ENCODE measurements around the gene APOA4.

DNA sequence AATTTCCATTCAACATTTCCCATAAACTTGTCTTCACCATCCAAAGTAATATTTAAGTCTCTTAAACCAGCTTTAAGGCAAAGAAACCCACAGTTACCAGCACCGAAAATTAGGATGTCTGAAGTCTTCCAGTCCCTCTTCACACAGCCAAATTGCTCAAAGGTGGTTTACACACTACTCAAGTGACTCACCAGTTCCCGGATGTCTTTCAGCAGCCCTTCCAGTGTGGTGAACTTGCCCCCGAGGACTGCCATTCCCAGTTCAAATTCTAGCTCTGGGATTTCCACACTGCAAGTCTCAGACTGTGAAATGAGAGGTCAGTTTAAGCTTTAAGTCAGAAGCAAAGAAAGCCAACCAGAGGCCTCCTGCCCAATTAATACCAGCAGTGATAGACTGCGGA, 40.4 kb downstream of the APOA4 start:
- TF ChIP-seq POLR2A (IDR thresholded peaks at IDR 0.05): no peak
- TF ChIP-seq, protein P1, sequence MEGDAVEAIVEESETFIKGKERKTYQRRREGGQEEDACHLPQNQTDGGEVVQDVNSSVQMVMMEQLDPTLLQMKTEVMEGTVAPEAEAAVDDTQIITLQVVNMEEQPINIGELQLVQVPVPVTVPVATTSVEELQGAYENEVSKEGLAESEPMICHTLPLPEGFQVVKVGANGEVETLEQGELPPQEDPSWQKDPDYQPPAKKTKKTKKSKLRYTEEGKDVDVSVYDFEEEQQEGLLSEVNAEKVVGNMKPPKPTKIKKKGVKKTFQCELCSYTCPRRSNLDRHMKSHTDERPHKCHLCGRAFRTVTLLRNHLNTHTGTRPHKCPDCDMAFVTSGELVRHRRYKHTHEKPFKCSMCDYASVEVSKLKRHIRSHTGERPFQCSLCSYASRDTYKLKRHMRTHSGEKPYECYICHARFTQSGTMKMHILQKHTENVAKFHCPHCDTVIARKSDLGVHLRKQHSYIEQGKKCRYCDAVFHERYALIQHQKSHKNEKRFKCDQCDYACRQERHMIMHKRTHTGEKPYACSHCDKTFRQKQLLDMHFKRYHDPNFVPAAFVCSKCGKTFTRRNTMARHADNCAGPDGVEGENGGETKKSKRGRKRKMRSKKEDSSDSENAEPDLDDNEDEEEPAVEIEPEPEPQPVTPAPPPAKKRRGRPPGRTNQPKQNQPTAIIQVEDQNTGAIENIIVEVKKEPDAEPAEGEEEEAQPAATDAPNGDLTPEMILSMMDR (IDR thresholded peaks at IDR 0.05 in 4 of 5, conservative IDR thresholded peaks at IDR 0.05 in 1 of 5): no peak
